ENCODE results near the gene TUNAR. TPM values are rescaled to one million over a fixed set of nuclear protein-coding genes. Genes with fewer than 3 reads are reported as not detected.

The TUNAR gene
- total RNA-seq: 0.23 TPM

GRCh38 chr14:95876761-95877538 lies at the start of gene TUNAR:
Gene TUNAR, plus strand, starts transcription at chr14:95876832.

Other genes starting within 250 kb of the TUNAR start
- 0.23 TPM for gene TCL1B, start 190.4 kb upstream of the TUNAR start, total RNA-seq
- gene TCL1A, start 162.7 kb upstream of the TUNAR start, total RNA-seq: 3.7 TPM
- 54.0 TPM for gene C14orf132, start 162.5 kb downstream of the TUNAR start, total RNA-seq